Astrocyte (in vitro differentiated cells and primary cell): Measurements from ENCODE around the gene OR10G6.

Experiments
- EZH2 ChIP-seq: IDR thresholded peaks from 2 replicates; pipeline ENCODE4 v1.6.1; 2012; ENCODE audit warnings: mild to moderate bottlenecking, low read length, inconsistent platforms; ENCODE audit not compliant: insufficient read depth
- TF ChIP-seq, protein P1 (sequence below): IDR thresholded peaks from 2 replicates; pipeline ENCODE4 v1.5.1; 2011; ENCODE audit warnings: low read depth, mild to moderate bottlenecking, inconsistent platforms, low read length, moderate library complexity; ENCODE audit not compliant: insufficient read depth

DNA sequence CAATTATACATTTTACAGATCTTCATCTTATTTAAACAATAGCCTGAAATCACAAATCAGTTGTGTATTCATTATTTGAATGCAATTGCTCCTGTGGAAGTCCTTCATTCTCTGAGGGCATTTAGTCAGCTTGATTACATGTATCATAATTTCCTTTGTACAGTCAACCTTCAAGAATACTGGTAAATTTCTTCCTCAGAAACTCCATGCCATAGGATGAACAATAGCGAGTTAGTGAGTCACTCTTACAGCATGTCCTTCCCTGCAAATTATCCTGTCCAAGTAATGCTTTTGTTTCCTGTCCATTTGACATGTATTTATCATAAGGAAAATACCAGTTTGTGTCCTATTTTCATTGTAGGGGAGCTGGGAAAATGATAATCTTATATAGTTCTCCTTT is 21.1 kb downstream of the OR10G6 start:
- TF ChIP-seq, protein P1, sequence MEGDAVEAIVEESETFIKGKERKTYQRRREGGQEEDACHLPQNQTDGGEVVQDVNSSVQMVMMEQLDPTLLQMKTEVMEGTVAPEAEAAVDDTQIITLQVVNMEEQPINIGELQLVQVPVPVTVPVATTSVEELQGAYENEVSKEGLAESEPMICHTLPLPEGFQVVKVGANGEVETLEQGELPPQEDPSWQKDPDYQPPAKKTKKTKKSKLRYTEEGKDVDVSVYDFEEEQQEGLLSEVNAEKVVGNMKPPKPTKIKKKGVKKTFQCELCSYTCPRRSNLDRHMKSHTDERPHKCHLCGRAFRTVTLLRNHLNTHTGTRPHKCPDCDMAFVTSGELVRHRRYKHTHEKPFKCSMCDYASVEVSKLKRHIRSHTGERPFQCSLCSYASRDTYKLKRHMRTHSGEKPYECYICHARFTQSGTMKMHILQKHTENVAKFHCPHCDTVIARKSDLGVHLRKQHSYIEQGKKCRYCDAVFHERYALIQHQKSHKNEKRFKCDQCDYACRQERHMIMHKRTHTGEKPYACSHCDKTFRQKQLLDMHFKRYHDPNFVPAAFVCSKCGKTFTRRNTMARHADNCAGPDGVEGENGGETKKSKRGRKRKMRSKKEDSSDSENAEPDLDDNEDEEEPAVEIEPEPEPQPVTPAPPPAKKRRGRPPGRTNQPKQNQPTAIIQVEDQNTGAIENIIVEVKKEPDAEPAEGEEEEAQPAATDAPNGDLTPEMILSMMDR = no peak
- no peak for TF ChIP-seq EZH2
